H9 (cell line): ENCODE data around the gene INMT. TPM values are rescaled to one million over a fixed set of nuclear protein-coding genes. Genes with fewer than 3 reads are reported as not detected.

Experiments used
- DNase-seq: peaks from one replicate; pipeline ENCODE4 v3.0.0-alpha.2; 2017
- H2AFZ ChIP-seq: one replicate; pipeline ENCODE4 v1.6.1; 2013; ENCODE audit warnings: mild to moderate bottlenecking, low read length, control low read depth, moderate library complexity
- H2AK5ac ChIP-seq: 2 replicates; pipeline ENCODE4 v1.6.1; 2013; ENCODE audit warnings: low read length, control low read depth, mixed read lengths; ENCODE audit not compliant: insufficient read length
- H2BK120ac ChIP-seq: one replicate; pipeline ENCODE4 v1.6.1; 2013; ENCODE audit warnings: low read depth, mild to moderate bottlenecking, low read length, control low read depth, inconsistent platforms; ENCODE audit not compliant: poor library complexity, severe bottlenecking
- H2BK12ac ChIP-seq: 2 replicates; pipeline ENCODE4 v1.6.1; 2013; ENCODE audit warnings: low read length, control low read depth, mixed read lengths, low read depth; ENCODE audit not compliant: insufficient read length
- H2BK15ac ChIP-seq: 2 replicates; pipeline ENCODE4 v1.6.1; 2013; ENCODE audit warnings: low read depth, low read length, control low read depth
- H2BK20ac ChIP-seq: one replicate; pipeline ENCODE4 v1.6.1; 2013; ENCODE audit warnings: low read depth, mild to moderate bottlenecking, low read length, control low read depth, inconsistent platforms; ENCODE audit not compliant: poor library complexity, severe bottlenecking
- H2BK5ac ChIP-seq: 2 replicates; pipeline ENCODE4 v1.6.1; 2013; ENCODE audit warnings: low read length, control low read depth, mixed read lengths; ENCODE audit not compliant: insufficient read length
- H3K14ac ChIP-seq: 2 replicates; pipeline ENCODE4 v1.6.1; 2013; ENCODE audit warnings: low read length, control low read depth; ENCODE audit not compliant: insufficient read depth
- H3K18ac ChIP-seq: 2 replicates; pipeline ENCODE4 v1.6.1; 2013; ENCODE audit warnings: low read depth, mild to moderate bottlenecking, mixed read lengths, low read length, control low read depth; ENCODE audit not compliant: insufficient read length
- H3K23ac ChIP-seq: 2 replicates; pipeline ENCODE4 v1.6.1; 2013; ENCODE audit warnings: low read length, control low read depth, mixed read lengths, low read depth; ENCODE audit not compliant: insufficient read length
- H3K23me2 ChIP-seq: 2 replicates; pipeline ENCODE4 v1.6.1; 2013; ENCODE audit warnings: low read depth, mild to moderate bottlenecking, mixed read lengths, low read length, control low read depth; ENCODE audit not compliant: insufficient read length, poor library complexity, severe bottlenecking
- H3K27ac ChIP-seq: 2 replicates; pipeline ENCODE4 v1.5.1; 2013; ENCODE audit warnings: low read length, control low read depth, mixed read lengths, low read depth; ENCODE audit not compliant: insufficient read length
- H3K27me3 ChIP-seq: 2 replicates; pipeline ENCODE4 v1.6.1; 2013; ENCODE audit warnings: low read length, control low read depth, inconsistent platforms; ENCODE audit not compliant: insufficient read depth
- H3K4ac ChIP-seq: 2 replicates; pipeline ENCODE4 v1.6.1; 2013; ENCODE audit warnings: low read depth, mild to moderate bottlenecking, control low read depth, inconsistent platforms, low read length, moderate library complexity
- H3K4me1 ChIP-seq: 2 replicates; pipeline ENCODE4 v1.6.1; 2013; ENCODE audit warnings: low read length, control low read depth, inconsistent platforms; ENCODE audit not compliant: insufficient read depth
- H3K4me2 ChIP-seq: 2 replicates; pipeline ENCODE4 v1.6.1; 2013; ENCODE audit warnings: low read length, control low read depth, mixed read lengths; ENCODE audit not compliant: insufficient read length, insufficient read depth
- H3K56ac ChIP-seq: 2 replicates; pipeline ENCODE4 v1.6.1; 2013; ENCODE audit warnings: low read depth, mild to moderate bottlenecking, mixed read lengths, low read length, control low read depth; ENCODE audit not compliant: insufficient read length
- H3K79me1 ChIP-seq: 2 replicates; pipeline ENCODE4 v1.6.1; 2013; ENCODE audit warnings: low read depth, mild to moderate bottlenecking, moderate library complexity, low read length, control low read depth, inconsistent platforms; ENCODE audit not compliant: insufficient read depth, poor library complexity, severe bottlenecking
- H3K79me2 ChIP-seq: 2 replicates; pipeline ENCODE4 v1.6.1; 2013; ENCODE audit warnings: low read length, control low read depth, inconsistent platforms; ENCODE audit not compliant: insufficient read depth
- H3K9ac ChIP-seq: 2 replicates; pipeline ENCODE4 v1.6.1; 2013; ENCODE audit warnings: low read length, control low read depth, mixed read lengths; ENCODE audit not compliant: insufficient read length; ENCODE audit errors: extremely low read depth
- H3K9me3 ChIP-seq: one replicate; pipeline ENCODE4 v1.6.1; 2013; ENCODE audit warnings: low read depth, low read length, inconsistent platforms; ENCODE audit not compliant: control insufficient read depth
- H3T11ph ChIP-seq: one replicate; pipeline ENCODE4 v1.6.1; 2013; ENCODE audit warnings: mild to moderate bottlenecking, low read length, control low read depth, inconsistent platforms
- H4K20me1 ChIP-seq: one replicate; pipeline ENCODE4 v1.6.1; 2013; ENCODE audit not compliant: control insufficient read depth, insufficient read length, insufficient read depth
- H4K5ac ChIP-seq: 2 replicates; pipeline ENCODE4 v1.6.1; 2013; ENCODE audit warnings: low read depth, mild to moderate bottlenecking, mixed read lengths, low read length, control low read depth; ENCODE audit not compliant: insufficient read length
- H4K8ac ChIP-seq: replicated peaks from 2 replicates; pipeline ENCODE4 v1.6.1; 2013; ENCODE audit warnings: low read length, control low read depth, mixed read lengths, low read depth; ENCODE audit not compliant: insufficient read length
- H4K91ac ChIP-seq: 2 replicates; pipeline ENCODE4 v1.6.1; 2013; ENCODE audit warnings: low read depth, mild to moderate bottlenecking, moderate library complexity, mixed read lengths, low read length, control low read depth; ENCODE audit not compliant: insufficient read length
- H3K27ac Mint-ChIP-seq, 3 experiments: 2 replicates in 2 of 3; 3 replicates in 1 of 3; pipeline ENCODE4 v1.8.0; 2020 to 2021; ENCODE audit warnings: mixed read lengths in 3 of 3, mild to moderate bottlenecking in 1 of 3, moderate library complexity in 1 of 3
- H3K27me3 Mint-ChIP-seq: 2 replicates; pipeline ENCODE4 v1.8.0; 2021; ENCODE audit warnings: low read depth, mild to moderate bottlenecking, moderate library complexity, mixed read lengths
- H3K36me3 Mint-ChIP-seq, 3 experiments: 2 replicates in 2 of 3; 3 replicates in 1 of 3; pipeline ENCODE4 v1.8.0; 2020 to 2021; ENCODE audit warnings: low read depth in 3 of 3, mixed read lengths in 3 of 3; ENCODE audit not compliant: insufficient read depth in 1 of 3
- H3K4me1 Mint-ChIP-seq, 2 experiments: 2 replicates each; pipeline ENCODE4 v1.8.0; 2020; ENCODE audit warnings: mixed read lengths in 2 of 2
- H3K4me3 Mint-ChIP-seq, 2 experiments: 2 replicates in 1 of 2; 3 replicates in 1 of 2; pipeline ENCODE4 v1.8.0; 2020 to 2021; ENCODE audit warnings: mild to moderate bottlenecking in 2 of 2, mixed read lengths in 2 of 2, moderate library complexity in 1 of 2
- H3K9me3 Mint-ChIP-seq, 2 experiments: 2 replicates in 1 of 2; 3 replicates in 1 of 2; pipeline ENCODE4 v1.8.0; 2020; ENCODE audit warnings: mild to moderate bottlenecking in 2 of 2, mixed read lengths in 2 of 2, moderate library complexity in 1 of 2
- CTCF ChIP-seq: fragments of 200-600 bp; sonication (generic); conservative IDR thresholded peaks from 3 replicates; pipeline ENCODE4 v1.8.0; 2021; ENCODE audit warnings: antibody characterized with exemption, mild to moderate bottlenecking
- WGBS: extraction: QIAGEN DNeasy Blood & Tissue Kit; methylation state at CpG from one replicate; pipeline ENCODE4 v1.1.7; 2013; ENCODE audit warnings: missing lambda C conversion rate, low lambda C conversion rate, mixed read lengths; ENCODE audit not compliant: insufficient read length; ENCODE audit errors: extremely low coverage; 5-methylcytosine and 5-hydroxymethylcytosine counted together
- total RNA-seq: library from RNA; stranded (reverse); gene quantifications from 2 replicates; pipeline ENCODE4 v1.2.1, GENCODE V29; 2021

Gene INMT
- total RNA-seq, 1 experiment from 2014 or later: 0.70 TPM

DNA sequence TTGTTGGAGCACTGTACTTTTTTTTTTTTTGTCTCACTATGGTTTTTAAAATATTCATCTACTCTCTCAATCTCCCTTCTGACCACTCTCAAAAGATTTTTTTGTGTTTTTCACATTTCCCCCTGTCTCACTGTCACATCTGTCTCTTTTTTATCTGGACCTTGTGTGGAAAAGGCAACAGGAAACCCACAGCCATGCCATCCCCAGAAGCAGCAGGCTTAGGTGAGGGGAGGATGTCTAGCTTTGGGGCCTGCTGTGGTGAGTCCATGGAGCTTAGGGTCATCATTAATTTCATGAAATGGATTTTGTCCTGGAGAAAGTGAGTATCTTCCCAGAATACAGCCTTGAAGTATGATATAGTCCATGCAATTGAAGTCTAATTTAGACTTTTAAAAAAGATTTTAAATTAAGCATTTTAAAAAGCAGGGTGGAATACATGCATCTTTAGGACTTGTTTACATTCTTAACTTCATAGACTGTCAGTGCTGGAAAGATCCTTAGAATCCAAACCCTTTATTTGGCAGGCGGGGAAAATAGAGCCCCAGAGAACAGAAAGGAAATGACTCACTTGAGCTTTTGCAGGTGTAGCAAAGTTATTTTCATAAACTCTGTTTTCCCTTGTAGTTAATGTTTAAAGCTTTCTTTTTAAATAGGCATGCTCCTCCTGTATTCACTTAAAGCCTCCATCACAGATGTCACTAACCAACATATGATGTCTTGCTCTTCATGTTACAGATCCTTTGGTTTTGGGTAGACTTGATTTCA is 44.4 kb downstream of the INMT start:
- Mint-ChIP-seq H3K36me3 (peaks cover 0 to 3% (median 0%) of the 10 kb centered on the region in 3 experiments; a peak in 3 of 7 replicates), H3K4me1 (peaks cover 0 to 5% of the 10 kb centered on the region in 2 experiments; a peak in 2 of 4 replicates), H3K4me3 (no peak overlapping the region), H3K27me3 (no peaks in the 10 kb centered on the region), H3K9me3 (no peaks in the 10 kb centered on the region), H3K27ac (no peak overlapping the region; a peak in 1 of 7 replicates)
- no peaks in the 10 kb centered on the region for H3K79me1 ChIP-seq
- H4K8ac ChIP-seq: no peak overlapping the region
- H2BK120ac ChIP-seq: no peak overlapping the region
- H3K23me2 ChIP-seq: no peaks in the 10 kb centered on the region
- H3K56ac ChIP-seq: no peak overlapping the region
- no peak overlapping the region for H2AK5ac ChIP-seq
- no peak overlapping the region for H3K14ac ChIP-seq
- H3K4ac ChIP-seq: no peak overlapping the region
- H2BK20ac ChIP-seq: no peak overlapping the region
- H3K4me1 ChIP-seq: no peaks in the 10 kb centered on the region
- H3K4me2 ChIP-seq: no peak overlapping the region
- H3K9me3 ChIP-seq: no peaks in the 10 kb centered on the region
- no peak for TF ChIP-seq CTCF
- no peak overlapping the region for H3K27ac ChIP-seq
- no peak overlapping the region for H2BK15ac ChIP-seq
- H3K23ac ChIP-seq: no peak overlapping the region
- H3K18ac ChIP-seq: no peak overlapping the region
- no CpG with 5 or more reads among the region's 1 CpG for WGBS
- no peak overlapping the region for H2AFZ ChIP-seq
- no peak overlapping the region for H4K91ac ChIP-seq
- no peak for DNase-seq
- H3K9ac ChIP-seq: no peak overlapping the region
- H3T11ph ChIP-seq: no peak overlapping the region
- H2BK5ac ChIP-seq: no peak overlapping the region
- no peak overlapping the region for H2BK12ac ChIP-seq
- H3K27me3 ChIP-seq: no peaks in the 10 kb centered on the region
- H3K79me2 ChIP-seq: no peaks in the 10 kb centered on the region
- no peaks in the 10 kb centered on the region for H4K20me1 ChIP-seq
- no peak overlapping the region for H4K5ac ChIP-seq
